ENCODE results near the gene MAST3. TPM values are rescaled to one million over a fixed set of nuclear protein-coding genes. Genes with fewer than 3 reads are reported as not detected.

MAST3 gene
- total and polyA plus RNA-seq, 2 of the 8 experiments (the other 6 are each of a cell fraction or from before 2014, with no cell fraction given) = 3.4 to 9.0 TPM

- TF ChIP-seq, protein P1, sequence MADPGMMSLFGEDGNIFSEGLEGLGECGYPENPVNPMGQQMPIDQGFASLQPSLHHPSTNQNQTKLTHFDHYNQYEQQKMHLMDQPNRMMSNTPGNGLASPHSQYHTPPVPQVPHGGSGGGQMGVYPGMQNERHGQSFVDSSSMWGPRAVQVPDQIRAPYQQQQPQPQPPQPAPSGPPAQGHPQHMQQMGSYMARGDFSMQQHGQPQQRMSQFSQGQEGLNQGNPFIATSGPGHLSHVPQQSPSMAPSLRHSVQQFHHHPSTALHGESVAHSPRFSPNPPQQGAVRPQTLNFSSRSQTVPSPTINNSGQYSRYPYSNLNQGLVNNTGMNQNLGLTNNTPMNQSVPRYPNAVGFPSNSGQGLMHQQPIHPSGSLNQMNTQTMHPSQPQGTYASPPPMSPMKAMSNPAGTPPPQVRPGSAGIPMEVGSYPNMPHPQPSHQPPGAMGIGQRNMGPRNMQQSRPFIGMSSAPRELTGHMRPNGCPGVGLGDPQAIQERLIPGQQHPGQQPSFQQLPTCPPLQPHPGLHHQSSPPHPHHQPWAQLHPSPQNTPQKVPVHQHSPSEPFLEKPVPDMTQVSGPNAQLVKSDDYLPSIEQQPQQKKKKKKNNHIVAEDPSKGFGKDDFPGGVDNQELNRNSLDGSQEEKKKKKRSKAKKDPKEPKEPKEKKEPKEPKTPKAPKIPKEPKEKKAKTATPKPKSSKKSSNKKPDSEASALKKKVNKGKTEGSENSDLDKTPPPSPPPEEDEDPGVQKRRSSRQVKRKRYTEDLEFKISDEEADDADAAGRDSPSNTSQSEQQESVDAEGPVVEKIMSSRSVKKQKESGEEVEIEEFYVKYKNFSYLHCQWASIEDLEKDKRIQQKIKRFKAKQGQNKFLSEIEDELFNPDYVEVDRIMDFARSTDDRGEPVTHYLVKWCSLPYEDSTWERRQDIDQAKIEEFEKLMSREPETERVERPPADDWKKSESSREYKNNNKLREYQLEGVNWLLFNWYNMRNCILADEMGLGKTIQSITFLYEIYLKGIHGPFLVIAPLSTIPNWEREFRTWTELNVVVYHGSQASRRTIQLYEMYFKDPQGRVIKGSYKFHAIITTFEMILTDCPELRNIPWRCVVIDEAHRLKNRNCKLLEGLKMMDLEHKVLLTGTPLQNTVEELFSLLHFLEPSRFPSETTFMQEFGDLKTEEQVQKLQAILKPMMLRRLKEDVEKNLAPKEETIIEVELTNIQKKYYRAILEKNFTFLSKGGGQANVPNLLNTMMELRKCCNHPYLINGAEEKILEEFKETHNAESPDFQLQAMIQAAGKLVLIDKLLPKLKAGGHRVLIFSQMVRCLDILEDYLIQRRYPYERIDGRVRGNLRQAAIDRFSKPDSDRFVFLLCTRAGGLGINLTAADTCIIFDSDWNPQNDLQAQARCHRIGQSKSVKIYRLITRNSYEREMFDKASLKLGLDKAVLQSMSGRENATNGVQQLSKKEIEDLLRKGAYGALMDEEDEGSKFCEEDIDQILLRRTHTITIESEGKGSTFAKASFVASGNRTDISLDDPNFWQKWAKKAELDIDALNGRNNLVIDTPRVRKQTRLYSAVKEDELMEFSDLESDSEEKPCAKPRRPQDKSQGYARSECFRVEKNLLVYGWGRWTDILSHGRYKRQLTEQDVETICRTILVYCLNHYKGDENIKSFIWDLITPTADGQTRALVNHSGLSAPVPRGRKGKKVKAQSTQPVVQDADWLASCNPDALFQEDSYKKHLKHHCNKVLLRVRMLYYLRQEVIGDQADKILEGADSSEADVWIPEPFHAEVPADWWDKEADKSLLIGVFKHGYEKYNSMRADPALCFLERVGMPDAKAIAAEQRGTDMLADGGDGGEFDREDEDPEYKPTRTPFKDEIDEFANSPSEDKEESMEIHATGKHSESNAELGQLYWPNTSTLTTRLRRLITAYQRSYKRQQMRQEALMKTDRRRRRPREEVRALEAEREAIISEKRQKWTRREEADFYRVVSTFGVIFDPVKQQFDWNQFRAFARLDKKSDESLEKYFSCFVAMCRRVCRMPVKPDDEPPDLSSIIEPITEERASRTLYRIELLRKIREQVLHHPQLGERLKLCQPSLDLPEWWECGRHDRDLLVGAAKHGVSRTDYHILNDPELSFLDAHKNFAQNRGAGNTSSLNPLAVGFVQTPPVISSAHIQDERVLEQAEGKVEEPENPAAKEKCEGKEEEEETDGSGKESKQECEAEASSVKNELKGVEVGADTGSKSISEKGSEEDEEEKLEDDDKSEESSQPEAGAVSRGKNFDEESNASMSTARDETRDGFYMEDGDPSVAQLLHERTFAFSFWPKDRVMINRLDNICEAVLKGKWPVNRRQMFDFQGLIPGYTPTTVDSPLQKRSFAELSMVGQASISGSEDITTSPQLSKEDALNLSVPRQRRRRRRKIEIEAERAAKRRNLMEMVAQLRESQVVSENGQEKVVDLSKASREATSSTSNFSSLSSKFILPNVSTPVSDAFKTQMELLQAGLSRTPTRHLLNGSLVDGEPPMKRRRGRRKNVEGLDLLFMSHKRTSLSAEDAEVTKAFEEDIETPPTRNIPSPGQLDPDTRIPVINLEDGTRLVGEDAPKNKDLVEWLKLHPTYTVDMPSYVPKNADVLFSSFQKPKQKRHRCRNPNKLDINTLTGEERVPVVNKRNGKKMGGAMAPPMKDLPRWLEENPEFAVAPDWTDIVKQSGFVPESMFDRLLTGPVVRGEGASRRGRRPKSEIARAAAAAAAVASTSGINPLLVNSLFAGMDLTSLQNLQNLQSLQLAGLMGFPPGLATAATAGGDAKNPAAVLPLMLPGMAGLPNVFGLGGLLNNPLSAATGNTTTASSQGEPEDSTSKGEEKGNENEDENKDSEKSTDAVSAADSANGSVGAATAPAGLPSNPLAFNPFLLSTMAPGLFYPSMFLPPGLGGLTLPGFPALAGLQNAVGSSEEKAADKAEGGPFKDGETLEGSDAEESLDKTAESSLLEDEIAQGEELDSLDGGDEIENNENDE (IDR thresholded peaks at IDR 0.05; ENCODE audit: insufficient replicate concordance, low read length) = no peak
- TF ChIP-seq, protein P2, sequence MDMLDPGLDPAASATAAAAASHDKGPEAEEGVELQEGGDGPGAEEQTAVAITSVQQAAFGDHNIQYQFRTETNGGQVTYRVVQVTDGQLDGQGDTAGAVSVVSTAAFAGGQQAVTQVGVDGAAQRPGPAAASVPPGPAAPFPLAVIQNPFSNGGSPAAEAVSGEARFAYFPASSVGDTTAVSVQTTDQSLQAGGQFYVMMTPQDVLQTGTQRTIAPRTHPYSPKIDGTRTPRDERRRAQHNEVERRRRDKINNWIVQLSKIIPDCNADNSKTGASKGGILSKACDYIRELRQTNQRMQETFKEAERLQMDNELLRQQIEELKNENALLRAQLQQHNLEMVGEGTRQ (IDR thresholded peaks at IDR 0.05; ENCODE audit: low read length) = no peak
- TF ChIP-seq GABPA (IDR thresholded peaks at IDR 0.05; ENCODE audit: borderline replicate concordance, insufficient read depth, low read length) = no peak
- TF ChIP-seq TCF12 (IDR thresholded peaks at IDR 0.05; ENCODE audit: low read depth, low read length) = no peak
Observed at GRCh38 chr19:18144361-18144760, 46.8 kb downstream of the MAST3 start (continued).

All from H1 (cell line).